ENCODE data around the gene PLXNA4.

DNA sequence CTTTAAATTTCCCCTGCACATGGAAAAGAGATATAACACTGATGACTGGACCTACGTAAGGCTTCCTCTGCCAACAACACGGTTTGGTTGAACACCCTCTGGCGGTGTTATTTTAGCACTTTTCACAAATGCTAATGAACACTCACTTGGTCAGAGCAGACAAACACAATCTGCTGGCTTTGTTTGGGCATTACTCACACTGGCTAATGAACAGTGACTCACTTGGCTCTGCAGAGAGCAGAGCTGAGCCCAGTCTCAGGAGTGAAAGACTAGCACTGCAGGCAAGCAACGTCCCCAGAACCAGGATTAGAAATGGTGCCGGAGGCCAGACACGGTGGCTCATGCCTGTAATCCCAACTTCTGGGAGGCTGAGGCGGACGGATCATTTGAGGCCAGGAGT, 430.8 kb downstream of the PLXNA4 start:
- TF ChIP-seq, protein P1, sequence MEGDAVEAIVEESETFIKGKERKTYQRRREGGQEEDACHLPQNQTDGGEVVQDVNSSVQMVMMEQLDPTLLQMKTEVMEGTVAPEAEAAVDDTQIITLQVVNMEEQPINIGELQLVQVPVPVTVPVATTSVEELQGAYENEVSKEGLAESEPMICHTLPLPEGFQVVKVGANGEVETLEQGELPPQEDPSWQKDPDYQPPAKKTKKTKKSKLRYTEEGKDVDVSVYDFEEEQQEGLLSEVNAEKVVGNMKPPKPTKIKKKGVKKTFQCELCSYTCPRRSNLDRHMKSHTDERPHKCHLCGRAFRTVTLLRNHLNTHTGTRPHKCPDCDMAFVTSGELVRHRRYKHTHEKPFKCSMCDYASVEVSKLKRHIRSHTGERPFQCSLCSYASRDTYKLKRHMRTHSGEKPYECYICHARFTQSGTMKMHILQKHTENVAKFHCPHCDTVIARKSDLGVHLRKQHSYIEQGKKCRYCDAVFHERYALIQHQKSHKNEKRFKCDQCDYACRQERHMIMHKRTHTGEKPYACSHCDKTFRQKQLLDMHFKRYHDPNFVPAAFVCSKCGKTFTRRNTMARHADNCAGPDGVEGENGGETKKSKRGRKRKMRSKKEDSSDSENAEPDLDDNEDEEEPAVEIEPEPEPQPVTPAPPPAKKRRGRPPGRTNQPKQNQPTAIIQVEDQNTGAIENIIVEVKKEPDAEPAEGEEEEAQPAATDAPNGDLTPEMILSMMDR (IDR thresholded peaks at IDR 0.05): no peak
- no peak for TF ChIP-seq USF1 (CRISPR knock-in tag; IDR thresholded peaks at IDR 0.05)
- TF ChIP-seq, protein P2, sequence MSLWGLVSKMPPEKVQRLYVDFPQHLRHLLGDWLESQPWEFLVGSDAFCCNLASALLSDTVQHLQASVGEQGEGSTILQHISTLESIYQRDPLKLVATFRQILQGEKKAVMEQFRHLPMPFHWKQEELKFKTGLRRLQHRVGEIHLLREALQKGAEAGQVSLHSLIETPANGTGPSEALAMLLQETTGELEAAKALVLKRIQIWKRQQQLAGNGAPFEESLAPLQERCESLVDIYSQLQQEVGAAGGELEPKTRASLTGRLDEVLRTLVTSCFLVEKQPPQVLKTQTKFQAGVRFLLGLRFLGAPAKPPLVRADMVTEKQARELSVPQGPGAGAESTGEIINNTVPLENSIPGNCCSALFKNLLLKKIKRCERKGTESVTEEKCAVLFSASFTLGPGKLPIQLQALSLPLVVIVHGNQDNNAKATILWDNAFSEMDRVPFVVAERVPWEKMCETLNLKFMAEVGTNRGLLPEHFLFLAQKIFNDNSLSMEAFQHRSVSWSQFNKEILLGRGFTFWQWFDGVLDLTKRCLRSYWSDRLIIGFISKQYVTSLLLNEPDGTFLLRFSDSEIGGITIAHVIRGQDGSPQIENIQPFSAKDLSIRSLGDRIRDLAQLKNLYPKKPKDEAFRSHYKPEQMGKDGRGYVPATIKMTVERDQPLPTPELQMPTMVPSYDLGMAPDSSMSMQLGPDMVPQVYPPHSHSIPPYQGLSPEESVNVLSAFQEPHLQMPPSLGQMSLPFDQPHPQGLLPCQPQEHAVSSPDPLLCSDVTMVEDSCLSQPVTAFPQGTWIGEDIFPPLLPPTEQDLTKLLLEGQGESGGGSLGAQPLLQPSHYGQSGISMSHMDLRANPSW (CRISPR knock-in tag; conservative IDR thresholded peaks at IDR 0.05; ENCODE audit: low read depth): no peak
- TF ChIP-seq ZBTB43 (CRISPR knock-in tag; IDR thresholded peaks at IDR 0.05): no peak
- no peak for TF ChIP-seq MAX (CRISPR knock-in tag; IDR thresholded peaks at IDR 0.05)
- no peak for TF ChIP-seq TEAD1 (CRISPR knock-in tag; IDR thresholded peaks at IDR 0.05)

All from WTC11 (cell line).